Fibroblast of lung (primary cell): ENCODE measurements around the gene PFKFB3. TPM values are rescaled to one million over a fixed set of nuclear protein-coding genes. Genes with fewer than 3 reads are reported as not detected.
A peak's percentile ranks its signal among the peaks of the same experiment; 100 is the strongest.

ENCODE experiments used
- DNase-seq, 2 donors: peaks; one replicate each; pipeline versions ENCODE4 v3.0.0 to v3.0.0-alpha.2; 2010; ENCODE audit warnings: low read depth in 2 of 2
- H2AFZ ChIP-seq: 2 replicates; pipeline ENCODE4 v1.5.1; 2012; ENCODE audit warnings: low read length, control low read depth, inconsistent platforms
- H3K27ac ChIP-seq: 2 replicates; pipeline ENCODE4 v1.5.1; 2011; ENCODE audit warnings: low read length, control low read depth; ENCODE audit not compliant: insufficient read depth
- H3K27me3 ChIP-seq: 2 replicates; pipeline ENCODE4 v1.5.1; 2011; ENCODE audit warnings: mild to moderate bottlenecking, low read length; ENCODE audit not compliant: control insufficient read depth, insufficient read depth
- H3K36me3 ChIP-seq: 2 replicates; pipeline ENCODE4 v1.5.1; 2011; ENCODE audit warnings: low read length; ENCODE audit not compliant: control insufficient read depth, insufficient read depth
- H3K4me1 ChIP-seq: 2 replicates; pipeline ENCODE4 v1.5.1; 2011; ENCODE audit warnings: low read length; ENCODE audit not compliant: control insufficient read depth, insufficient read depth; ENCODE audit errors: extremely low read depth
- H3K4me2 ChIP-seq: 2 replicates; pipeline ENCODE4 v1.5.1; 2011; ENCODE audit warnings: low read length, control low read depth; ENCODE audit not compliant: insufficient read depth; ENCODE audit errors: extremely low read depth
- H3K4me3 ChIP-seq, 4 experiments: fragments of 200-600 bp in 1 of 4; sonication (generic) in 1 of 4; replicated peaks in 1 of 4; 2 replicates each; pipeline ENCODE4 v1.5.1; 2011 to 2016; ENCODE audit warnings: low read length in 4 of 4, low read depth in 3 of 4, mild to moderate bottlenecking in 3 of 4, control low read depth in 2 of 4, inconsistent platforms in 1 of 4, mixed read lengths in 1 of 4; ENCODE audit not compliant: insufficient read depth in 1 of 4; ENCODE audit errors: control extremely low read depth in 1 of 4
- H3K79me2 ChIP-seq: 2 replicates; pipeline ENCODE4 v1.5.1; 2012; ENCODE audit warnings: mild to moderate bottlenecking, low read length, inconsistent platforms; ENCODE audit not compliant: control insufficient read depth, insufficient read depth
- H3K9ac ChIP-seq: 2 replicates; pipeline ENCODE4 v1.5.1; 2011; ENCODE audit warnings: mild to moderate bottlenecking, low read length, control low read depth; ENCODE audit not compliant: insufficient read depth
- H3K9me3 ChIP-seq: 2 replicates; pipeline ENCODE4 v1.5.1; 2012; ENCODE audit warnings: low read depth, low read length; ENCODE audit not compliant: control insufficient read depth, insufficient read depth
- H4K20me1 ChIP-seq: 2 replicates; pipeline ENCODE4 v1.5.1; 2011; ENCODE audit warnings: low read length; ENCODE audit not compliant: control insufficient read depth, insufficient read depth; ENCODE audit errors: extremely low read depth
- EZH2 ChIP-seq: IDR thresholded peaks from 2 replicates; pipeline ENCODE4 v1.5.1; 2012; ENCODE audit warnings: low read length, control low read depth, mild to moderate bottlenecking; ENCODE audit errors: missing control alignments
- polyA plus RNA-seq, 2 donors: library from polyadenylated mRNA; depleted of rRNA in 1 of 2; stranded (reverse) in 1 of 2; unstranded in 1 of 2; fragments of >200 nt; gene quantifications; 2 replicates each; pipeline ENCODE4 v1.2.1, GENCODE V29; 2011 to 2012; ENCODE audit warnings: missing spikeins in 1 of 2
- total RNA-seq: library from RNA; depleted of rRNA; stranded (reverse); fragments of >200 nt; gene quantifications from 2 replicates; pipeline ENCODE4 v1.2.1, GENCODE V29; 2014
- TF ChIP-seq, protein P1 (sequence below), 2 donors: IDR thresholded peaks in 1 of 2; conservative IDR thresholded peaks in 1 of 2; 1 replicate in 1 of 2; 2 replicates in 1 of 2; pipeline ENCODE4 v1.5.1; 2011 to 2012; ENCODE audit warnings: low read length in 2 of 2, control low read depth in 1 of 2, inconsistent platforms in 1 of 2, low read depth in 1 of 2, mild to moderate bottlenecking in 1 of 2

PFKFB3 gene
- total and polyA plus RNA-seq, 2 donors (not counting 1 experiment from before 2014, with no cell fraction given), result 14.2 to 25.8 TPM

DNA sequence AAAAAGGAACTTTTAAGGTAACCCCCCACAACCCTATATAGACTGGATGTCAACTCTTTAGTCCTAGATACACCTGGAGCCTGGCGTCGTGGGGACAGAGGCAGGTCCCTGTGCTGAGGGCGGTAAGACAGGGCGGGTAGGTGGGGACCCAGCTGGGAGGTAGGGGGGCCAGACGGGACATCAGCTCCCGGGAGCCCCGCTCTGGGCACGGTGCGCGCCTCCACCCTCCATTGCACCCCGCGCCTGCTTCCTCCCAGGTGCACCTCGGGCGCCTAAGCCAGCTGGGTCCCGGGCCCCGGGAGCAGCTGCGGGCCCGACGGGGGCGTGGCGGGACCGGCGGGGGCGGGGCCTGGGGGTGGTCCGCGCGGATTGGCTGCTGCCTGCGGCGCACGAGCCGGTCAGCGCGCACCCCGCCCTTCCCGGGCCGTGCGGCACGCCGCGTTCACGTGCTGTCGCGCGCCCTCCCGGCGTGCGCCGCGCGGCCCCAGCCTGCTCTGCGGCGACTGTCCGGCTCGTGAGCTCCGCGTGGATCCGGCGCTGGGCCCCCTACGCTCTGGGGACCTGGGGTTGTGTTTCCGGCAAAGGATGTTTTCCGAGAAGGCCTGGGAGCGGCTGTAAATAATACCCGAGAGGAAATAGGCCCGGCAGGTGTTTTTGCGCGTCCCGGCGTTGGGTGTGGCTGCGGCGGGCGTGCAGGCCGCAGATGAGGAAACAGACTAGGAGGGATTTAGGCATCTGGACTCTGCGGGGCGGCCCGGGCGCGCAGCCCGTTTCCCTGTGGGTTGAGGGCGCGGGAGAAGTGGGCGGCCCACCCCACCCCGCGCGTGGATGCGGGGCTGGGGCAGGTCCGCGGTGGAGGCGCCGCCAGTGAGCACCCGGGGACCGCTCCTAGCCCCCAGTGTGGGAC, 39.1 kb upstream of the PFKFB3 start:
- Histone ChIP-seq H3K9me3 (no peaks in the 10 kb centered on the region), H4K20me1 (no peaks in the 10 kb centered on the region), H3K27ac (peak overlapping the region; percentile 90), H3K4me1 (peaks cover 3% of the 10 kb centered on the region), H3K9ac (peak overlapping the region; percentile 67), H3K36me3 (no peaks in the 10 kb centered on the region), H3K27me3 (no peaks in the 10 kb centered on the region), H3K4me3 (peak overlapping the region; percentile 66 to 84 (median 76)), H3K4me2 (peak overlapping the region; percentile 91), H2AFZ (peak overlapping the region; percentile 8), H3K79me2 (peaks cover 46% of the 10 kb centered on the region)
- peak; percentile 82 to 88 for DNase-seq
- TF ChIP-seq, protein P1, sequence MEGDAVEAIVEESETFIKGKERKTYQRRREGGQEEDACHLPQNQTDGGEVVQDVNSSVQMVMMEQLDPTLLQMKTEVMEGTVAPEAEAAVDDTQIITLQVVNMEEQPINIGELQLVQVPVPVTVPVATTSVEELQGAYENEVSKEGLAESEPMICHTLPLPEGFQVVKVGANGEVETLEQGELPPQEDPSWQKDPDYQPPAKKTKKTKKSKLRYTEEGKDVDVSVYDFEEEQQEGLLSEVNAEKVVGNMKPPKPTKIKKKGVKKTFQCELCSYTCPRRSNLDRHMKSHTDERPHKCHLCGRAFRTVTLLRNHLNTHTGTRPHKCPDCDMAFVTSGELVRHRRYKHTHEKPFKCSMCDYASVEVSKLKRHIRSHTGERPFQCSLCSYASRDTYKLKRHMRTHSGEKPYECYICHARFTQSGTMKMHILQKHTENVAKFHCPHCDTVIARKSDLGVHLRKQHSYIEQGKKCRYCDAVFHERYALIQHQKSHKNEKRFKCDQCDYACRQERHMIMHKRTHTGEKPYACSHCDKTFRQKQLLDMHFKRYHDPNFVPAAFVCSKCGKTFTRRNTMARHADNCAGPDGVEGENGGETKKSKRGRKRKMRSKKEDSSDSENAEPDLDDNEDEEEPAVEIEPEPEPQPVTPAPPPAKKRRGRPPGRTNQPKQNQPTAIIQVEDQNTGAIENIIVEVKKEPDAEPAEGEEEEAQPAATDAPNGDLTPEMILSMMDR (conservative IDR thresholded peaks at IDR 0.05 in 1 of 2, IDR thresholded peaks at IDR 0.05 in 1 of 2; ENCODE audit: low read depth in 1 of 2, low read length in 2 of 2), result no peak
- no peak for TF ChIP-seq EZH2

- peaks cover 47% of the 10 kb centered on the region for H3K79me2 ChIP-seq
- peak overlapping the region; percentile 90 for H3K27ac ChIP-seq
These were observed 38.2 kb upstream of the PFKFB3 start for GRCh38 chr10:6164271-6165095.

More at GRCh38 chr10:6164271-6165095, 38.2 kb upstream of the PFKFB3 start:
- Histone ChIP-seq H3K4me3 (peak overlapping the region; percentile 66 to 84 (median 76)), H3K4me2 (peak overlapping the region; percentile 91), H3K36me3 (no peaks in the 10 kb centered on the region), H3K27me3 (no peaks in the 10 kb centered on the region), H3K9me3 (no peaks in the 10 kb centered on the region), H2AFZ (no peak overlapping the region), H3K4me1 (peaks cover 3% of the 10 kb centered on the region), H3K9ac (peak overlapping the region; percentile 67), H4K20me1 (no peaks in the 10 kb centered on the region)
- no peak for DNase-seq
- TF ChIP-seq, protein P1 (conservative IDR thresholded peaks at IDR 0.05 in 1 of 2, IDR thresholded peaks at IDR 0.05 in 1 of 2; ENCODE audit: low read depth in 1 of 2, low read length in 2 of 2), result no peak
- TF ChIP-seq EZH2, result no peak
